GM23338 (cell line): ENCODE data around the gene GNB1. TPM values are rescaled to one million over a fixed set of nuclear protein-coding genes. Genes with fewer than 3 reads are reported as not detected.

Experiments used
- ATAC-seq: fragments of 200-7000 bp; cut with Tn5 transposase; 3 replicates; pipeline ENCODE4 v1.9.1; 2020
- DNase-seq: peaks from one replicate; pipeline ENCODE4 v3.0.0-alpha.2; 2015; ENCODE audit warnings: low spot score
- H2AFZ ChIP-seq: fragments of 200-600 bp; sonication (generic); 2 replicates; pipeline ENCODE4 v1.8.0; 2016; ENCODE audit warnings: antibody characterized with exemption, mild to moderate bottlenecking, moderate library complexity
- H3F3A ChIP-seq: fragments of 200-600 bp; sonication (generic); replicated peaks from 2 replicates; pipeline ENCODE4 v1.8.0; 2017; ENCODE audit warnings: antibody characterized with exemption, mixed run types, low read depth
- H3K27ac ChIP-seq: fragments of 200-600 bp; sonication (generic); 2 replicates; pipeline ENCODE4 v1.6.1; 2016; ENCODE audit warnings: low read depth
- H3K27me3 ChIP-seq: fragments of 200-600 bp; sonication (generic); 2 replicates; pipeline ENCODE4 v1.8.0; 2016; ENCODE audit warnings: mild to moderate bottlenecking, mixed run types, moderate library complexity; ENCODE audit not compliant: insufficient read depth
- H3K36me3 ChIP-seq: fragments of 200-600 bp; sonication (generic); 2 replicates; pipeline ENCODE4 v1.8.0; 2016; ENCODE audit warnings: mild to moderate bottlenecking; ENCODE audit not compliant: insufficient read depth
- H3K4me1 ChIP-seq: fragments of 200-600 bp; sonication (generic); 2 replicates; pipeline ENCODE4 v1.8.0; 2016; ENCODE audit warnings: mild to moderate bottlenecking, moderate library complexity; ENCODE audit not compliant: insufficient read depth
- H3K4me2 ChIP-seq: fragments of 200-600 bp; sonication (generic); 2 replicates; pipeline ENCODE4 v1.7.1; 2017; ENCODE audit warnings: mixed run types
- H3K4me3 ChIP-seq: fragments of 200-600 bp; sonication (generic); 2 replicates; pipeline ENCODE4 v1.6.1; 2016; ENCODE audit warnings: mixed run types
- H3K79me2 ChIP-seq: fragments of 200-600 bp; sonication (generic); replicated peaks from 2 replicates; pipeline ENCODE4 v1.8.0; 2017; ENCODE audit warnings: mild to moderate bottlenecking; ENCODE audit not compliant: insufficient read depth
- H3K9me2 ChIP-seq: fragments of 200-600 bp; sonication (generic); 2 replicates; pipeline ENCODE4 v1.8.0; 2017; ENCODE audit not compliant: insufficient read depth
- H4K20me1 ChIP-seq: fragments of 200-600 bp; sonication (generic); replicated peaks from 2 replicates; pipeline ENCODE4 v1.8.0; 2017; ENCODE audit warnings: mild to moderate bottlenecking; ENCODE audit not compliant: insufficient read depth
- H3K27ac Mint-ChIP-seq: 2 replicates; pipeline ENCODE4 v1.8.0; 2020; ENCODE audit warnings: inconsistent platforms, mild to moderate bottlenecking, moderate library complexity, mixed read lengths
- H3K27me3 Mint-ChIP-seq: 3 replicates; pipeline ENCODE4 v1.8.0; 2022; ENCODE audit warnings: low read depth, mild to moderate bottlenecking, moderate library complexity, mixed read lengths, inconsistent platforms; ENCODE audit not compliant: insufficient read depth, poor library complexity
- H3K36me3 Mint-ChIP-seq: 3 replicates; pipeline ENCODE4 v1.8.0; 2021; ENCODE audit warnings: low read depth, mild to moderate bottlenecking, inconsistent platforms, moderate library complexity, mixed read lengths
- H3K4me1 Mint-ChIP-seq: 3 replicates; pipeline ENCODE4 v1.8.0; 2020; ENCODE audit warnings: mild to moderate bottlenecking, inconsistent platforms, mixed read lengths
- H3K4me3 Mint-ChIP-seq: 3 replicates; pipeline ENCODE4 v1.8.0; 2021; ENCODE audit warnings: moderate library complexity, mild to moderate bottlenecking, inconsistent platforms, mixed read lengths
- H3K9me3 Mint-ChIP-seq: 3 replicates; pipeline ENCODE4 v1.8.0; 2020; ENCODE audit warnings: moderate library complexity, mild to moderate bottlenecking, inconsistent platforms, mixed read lengths
- CREB1 ChIP-seq: fragments of 250-450 bp; sonication (Bioruptor Pico); IDR thresholded peaks from 2 replicates; pipeline ENCODE4 v1.5.0; 2020; ENCODE audit warnings: low read depth, mild to moderate bottlenecking, moderate library complexity
- CTCF ChIP-seq, 2 experiments: fragments of 200-600 bp in 1 of 2; sonication (generic) in 1 of 2; conservative IDR thresholded peaks; 2 replicates each; pipeline versions ENCODE4 v1.5.1 to v1.6.1; 2016 to 2017; ENCODE audit warnings: antibody characterized with exemption in 2 of 2, low read depth in 2 of 2, mild to moderate bottlenecking in 2 of 2, moderate library complexity in 1 of 2
- ETS1 ChIP-seq: IDR thresholded peaks from 2 replicates; pipeline ENCODE4 v1.6.1; 2016; ENCODE audit warnings: antibody characterized with exemption
- EZH2 ChIP-seq: fragments of 200-600 bp; sonication (generic); IDR thresholded peaks from one replicate; pipeline ENCODE4 v1.8.0; 2017; ENCODE audit warnings: antibody characterized with exemption, mild to moderate bottlenecking, low read depth; ENCODE audit not compliant: unreplicated experiment
- EZH2phosphoT487 ChIP-seq: fragments of 200-600 bp; sonication (generic); IDR thresholded peaks from one replicate; pipeline ENCODE4 v1.8.1; 2018; ENCODE audit warnings: antibody characterized with exemption; ENCODE audit not compliant: unreplicated experiment
- JUNB ChIP-seq: IDR thresholded peaks from one replicate; pipeline ENCODE4 v1.6.1; 2016; ENCODE audit warnings: antibody characterized with exemption; ENCODE audit not compliant: unreplicated experiment
- NANOG ChIP-seq: IDR thresholded peaks from 2 replicates; pipeline ENCODE4 v1.6.1; 2016; ENCODE audit warnings: antibody characterized with exemption, borderline replicate concordance
- POLR2AphosphoS5 ChIP-seq: IDR thresholded peaks from 2 replicates; pipeline ENCODE4 v1.6.1; 2016; ENCODE audit warnings: antibody characterized with exemption, low read depth
- REST ChIP-seq: IDR thresholded peaks from one replicate; pipeline ENCODE4 v1.6.1; 2018; ENCODE audit warnings: antibody characterized with exemption; ENCODE audit not compliant: unreplicated experiment
- STAT1 ChIP-seq: IDR thresholded peaks from one replicate; pipeline ENCODE4 v1.6.1; 2016; ENCODE audit warnings: antibody characterized with exemption; ENCODE audit not compliant: unreplicated experiment
- ZNF114 ChIP-seq: fragments of 250-450 bp; sonication (Bioruptor Pico); IDR thresholded peaks from 2 replicates; pipeline ENCODE4 v1.5.0; 2020; ENCODE audit warnings: mild to moderate bottlenecking, moderate library complexity
- ZNF331 ChIP-seq: fragments of 250-450 bp; sonication (Bioruptor Pico); IDR thresholded peaks from 2 replicates; pipeline ENCODE4 v1.5.0; 2020; ENCODE audit warnings: low read depth, mild to moderate bottlenecking, moderate library complexity
- ZNF462 ChIP-seq: fragments of 250-450 bp; sonication (Bioruptor Pico); IDR thresholded peaks from 2 replicates; pipeline ENCODE4 v1.5.0; 2020; ENCODE audit warnings: mild to moderate bottlenecking, moderate library complexity
- polyA plus RNA-seq: library from polyadenylated mRNA; unstranded; fragments of >200 nt; fragmentation: Nextera tagmentation; extraction: Ambion mirVana; gene quantifications from 2 replicates; pipeline ENCODE4 v1.2.1, GENCODE V29; 2016
- total RNA-seq: library from RNA; depleted of rRNA; stranded (reverse); fragments of >200 nt; shearing (Covaris generic); gene quantifications from 2 replicates; pipeline ENCODE4 v1.2.3, GENCODE V29; 2014

The GNB1 gene
- total and polyA plus RNA-seq, 2 experiments from 2014 or later = 65.4 to 138 TPM

GRCh38 chr1:1880617-1881312 lies 10.1 kb downstream of the GNB1 start:
- Histone ChIP-seq H3K4me1 (peaks cover 26% of the 10 kb centered on the region), H3K27ac (peak overlapping the region; percentile 76), H3K9me2 (no peaks in the 10 kb centered on the region), H3K27me3 (no peaks in the 10 kb centered on the region), H3F3A (peaks cover 11% of the 10 kb centered on the region; the same call in 1 of the 2 replicates), H3K4me3 (no peak overlapping the region), H3K79me2 (peaks cover 100% of the 10 kb centered on the region), H3K4me2 (no peak overlapping the region), H4K20me1 (peaks cover 98% of the 10 kb centered on the region), H2AFZ (no peak overlapping the region), H3K36me3 (peaks cover 7% of the 10 kb centered on the region; the same call in 1 of the 2 replicates)
- ATAC-seq = peak; percentile 18; the same call in 2 of the 3 replicates
- DNase-seq = no peak
- Mint-ChIP-seq H3K27ac (peak overlapping the region; percentile 25; the same call in 1 of the 2 replicates), H3K27me3 (no peaks in the 10 kb centered on the region), H3K36me3 (peaks cover 40% of the 10 kb centered on the region), H3K4me3 (no peak overlapping the region; the same call in 2 of the 3 replicates), H3K4me1 (peaks cover 34% of the 10 kb centered on the region), H3K9me3 (peaks cover 6% of the 10 kb centered on the region)
- TF ChIP-seq ZNF114 = no peak
- no peak for TF ChIP-seq REST
- no peak for TF ChIP-seq POLR2AphosphoS5
- TF ChIP-seq JUNB = no peak
- no peak for TF ChIP-seq CREB1 (CRISPR knock-in tag)
- no peak for TF ChIP-seq EZH2phosphoT487
- TF ChIP-seq ZNF331 (CRISPR knock-in tag) = no peak
- TF ChIP-seq ZNF462 = no peak
- no peak for TF ChIP-seq ETS1
- TF ChIP-seq STAT1 = no peak
- TF ChIP-seq CTCF (conservative IDR thresholded peaks at IDR 0.05; ENCODE audit: low read depth in 2 of 2) = no peak
- no peak for TF ChIP-seq NANOG
- no peak for TF ChIP-seq EZH2
